HPDE6-E6E7 (cell line): ENCODE measurements around the gene CCDC154.
"Not testable (repeated sequence)": the region's sequence is repeated elsewhere in the genome, so short reads cannot be mapped to it uniquely, and the experiment has no call there.

Experiments used
- DNase-seq: peaks from one replicate; pipeline ENCODE4 v3.0.0; 2011; ENCODE audit warnings: missing footprints; ENCODE audit errors: extremely low spot score

Gene CCDC154

DNA sequence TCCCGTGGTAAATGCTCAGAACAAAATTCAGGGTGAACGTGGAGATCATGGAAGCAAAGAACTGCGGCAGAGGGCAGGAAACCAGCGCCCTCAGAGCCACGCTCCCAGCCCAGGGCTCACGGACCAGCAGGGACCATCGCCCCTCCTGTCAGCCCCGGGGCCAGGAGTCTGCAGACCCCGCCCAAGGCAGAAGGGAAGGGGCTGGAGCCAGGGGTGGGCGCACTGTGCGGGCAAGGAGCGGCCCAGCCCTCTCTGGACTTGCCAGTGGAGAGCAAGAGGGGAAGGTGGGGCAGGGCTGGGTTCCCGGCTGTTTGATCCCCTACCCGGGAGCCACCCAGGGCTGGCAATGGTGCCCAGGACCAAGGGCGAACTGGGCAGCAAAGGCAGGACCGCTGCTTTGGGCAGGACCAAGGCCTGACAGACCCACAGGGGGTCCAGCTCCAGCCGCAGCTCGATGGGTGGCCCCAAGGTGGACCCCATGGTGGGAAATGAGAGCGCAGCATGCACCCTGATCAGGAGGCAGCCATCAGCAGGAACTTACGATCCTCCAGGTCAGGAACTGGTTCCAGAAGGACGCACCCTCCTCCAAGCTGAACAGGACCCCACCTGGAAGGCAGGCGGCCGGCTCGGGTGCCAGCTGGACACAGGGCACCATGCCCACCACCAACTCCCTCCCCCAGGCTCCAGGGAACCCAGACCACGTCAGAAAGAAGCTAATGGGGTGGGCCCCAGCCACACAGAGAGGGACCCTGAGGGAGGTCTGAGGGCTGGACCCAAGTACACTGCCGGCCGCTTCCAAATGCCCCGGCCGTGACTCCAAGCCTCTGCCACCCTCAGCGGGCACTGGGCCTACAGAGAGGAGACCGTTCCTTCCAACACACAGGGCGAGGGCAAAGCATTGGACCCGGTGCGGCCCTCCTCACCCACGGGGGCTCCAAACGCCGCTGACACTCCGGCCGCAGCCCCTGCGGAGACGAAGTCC lies 11.1 kb upstream of the CCDC154 start:
- DNase-seq, result no peak

DNA sequence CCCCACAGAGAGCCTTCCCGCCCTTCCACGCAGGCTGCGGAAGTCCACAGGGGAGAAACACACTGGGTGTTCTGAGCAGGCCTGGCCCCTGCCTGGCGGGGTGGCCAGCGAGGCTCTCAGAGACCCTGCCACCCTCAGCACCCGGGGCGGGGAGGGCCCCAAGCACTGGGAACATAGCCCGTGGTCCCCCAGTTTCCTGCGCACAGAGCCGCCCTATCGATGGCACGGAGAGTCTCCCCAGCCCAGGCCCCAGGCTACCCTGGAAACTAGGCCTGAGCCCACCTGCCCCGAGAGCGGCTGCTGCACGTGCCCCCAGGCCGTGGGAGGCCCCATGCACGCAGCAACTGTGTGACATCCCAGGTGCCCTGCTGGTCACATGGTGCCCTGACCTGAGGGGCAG lies 10.2 kb upstream of the CCDC154 start:
- DNase-seq, result no peak

DNA sequence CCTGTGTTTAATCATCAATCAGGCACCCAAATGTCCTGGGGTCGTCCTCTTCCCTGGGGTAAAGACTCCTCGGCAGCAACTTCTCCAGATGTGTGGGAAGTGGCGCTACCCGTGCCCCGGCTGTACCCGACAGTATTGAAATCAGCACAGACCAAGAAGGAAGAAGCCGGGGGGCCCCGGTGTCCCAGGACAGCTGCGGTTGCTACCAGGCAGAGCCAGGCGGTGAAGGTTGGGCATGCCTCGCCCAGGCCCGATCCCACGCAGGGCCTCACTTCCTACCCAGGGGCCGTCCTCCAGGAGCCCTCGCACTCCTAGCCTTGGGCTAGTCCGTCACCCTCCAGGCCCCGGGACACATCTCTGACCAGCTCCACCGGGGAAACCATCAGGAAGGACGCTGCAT lies 9.0 kb upstream of the CCDC154 start:
- no peak for DNase-seq

DNA sequence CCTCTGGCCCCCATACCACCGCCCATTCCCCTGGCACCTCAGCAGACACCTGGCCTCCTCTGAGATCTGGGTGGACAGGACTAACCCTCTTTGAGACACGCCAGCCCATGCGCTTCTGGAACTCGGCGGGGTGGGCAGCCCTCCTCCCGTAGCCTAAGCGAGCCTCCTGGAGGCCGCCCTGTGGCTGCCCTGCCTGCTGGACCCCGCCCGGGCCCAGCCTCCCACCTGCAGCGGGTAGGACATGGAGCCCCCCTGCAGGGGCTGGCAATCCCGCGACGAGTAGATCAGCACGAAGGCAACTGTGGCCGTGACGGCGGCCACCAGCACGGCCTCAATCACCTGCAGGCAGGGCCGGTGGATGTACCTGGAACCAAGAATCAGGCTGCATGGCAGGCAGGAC lies 8.2 kb upstream of the CCDC154 start:
- no peak for DNase-seq

DNA sequence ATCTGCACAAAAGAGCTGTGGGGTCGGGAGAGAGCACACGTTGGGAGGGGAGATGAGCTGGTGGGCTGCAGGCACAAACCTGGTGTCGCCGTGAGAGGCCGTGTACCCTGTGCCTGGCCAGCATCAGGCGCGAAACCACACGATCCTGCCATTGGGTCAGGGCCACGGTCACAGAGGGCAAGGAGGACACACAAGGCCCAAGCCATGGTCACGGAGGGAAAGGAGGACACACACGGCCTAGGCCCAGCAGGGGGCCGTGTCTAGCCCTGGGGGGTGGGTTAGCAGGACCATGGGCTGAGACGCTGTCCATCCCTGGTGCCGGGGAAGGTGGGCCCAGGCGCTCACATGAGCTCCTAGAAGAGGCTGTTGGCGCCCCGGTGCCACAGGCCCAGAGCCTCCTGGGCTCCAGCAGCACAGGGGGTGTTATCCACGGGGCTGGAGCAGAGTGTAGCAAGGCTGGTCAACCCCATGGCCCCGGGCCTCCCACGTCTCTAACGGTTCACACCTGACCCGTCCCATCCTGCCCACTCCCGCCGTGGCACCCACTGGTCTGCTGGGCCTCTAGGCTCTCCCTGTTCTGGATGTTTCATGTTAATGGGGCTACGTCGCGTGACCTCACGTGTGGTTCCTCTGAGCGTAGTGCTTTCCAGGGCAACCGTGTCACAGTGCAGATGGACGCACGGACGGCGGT lies 7.5 kb upstream of the CCDC154 start:
- DNase-seq, result no peak

DNA sequence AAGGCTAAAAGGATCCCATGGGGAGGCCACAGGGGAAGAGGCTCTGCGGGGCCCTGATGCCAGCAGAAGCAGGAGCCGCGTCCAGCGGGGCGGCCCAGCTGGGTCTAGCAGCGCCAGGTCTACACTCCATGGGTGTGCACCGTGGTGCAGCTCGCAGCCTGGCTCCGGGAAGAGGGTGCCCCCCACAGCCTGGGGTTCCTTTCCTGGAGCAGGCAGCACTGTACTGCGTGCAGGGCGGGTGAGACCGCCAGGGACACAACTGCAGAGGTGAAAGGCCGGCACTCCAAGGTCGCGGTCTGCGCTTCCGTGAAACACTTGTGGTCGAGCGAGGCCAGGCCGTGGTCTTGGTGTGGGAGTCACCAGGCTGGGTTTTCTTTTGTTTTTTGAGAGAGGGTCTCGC lies 6.5 kb upstream of the CCDC154 start:
- DNase-seq, result no peak

DNA sequence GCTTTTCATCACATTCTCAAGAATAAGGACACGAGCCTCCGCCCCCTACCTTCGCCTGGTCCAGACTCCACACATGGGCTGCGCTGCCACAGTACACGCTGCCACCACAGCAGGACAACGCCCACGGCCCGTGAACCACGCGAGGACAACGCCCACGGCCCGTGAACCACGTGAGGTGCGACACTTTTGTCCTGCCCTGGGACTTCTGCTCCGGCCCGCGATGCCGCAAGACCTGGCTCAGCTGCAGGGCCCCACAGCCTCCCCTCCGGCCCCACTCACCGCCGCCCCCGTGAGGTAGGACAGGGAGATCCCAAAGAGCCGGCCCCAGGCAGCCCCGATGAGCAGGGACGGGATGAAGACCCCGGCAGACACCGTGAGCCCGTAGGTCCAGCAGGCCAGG lies 5.9 kb upstream of the CCDC154 start:
- no peak for DNase-seq

DNA sequence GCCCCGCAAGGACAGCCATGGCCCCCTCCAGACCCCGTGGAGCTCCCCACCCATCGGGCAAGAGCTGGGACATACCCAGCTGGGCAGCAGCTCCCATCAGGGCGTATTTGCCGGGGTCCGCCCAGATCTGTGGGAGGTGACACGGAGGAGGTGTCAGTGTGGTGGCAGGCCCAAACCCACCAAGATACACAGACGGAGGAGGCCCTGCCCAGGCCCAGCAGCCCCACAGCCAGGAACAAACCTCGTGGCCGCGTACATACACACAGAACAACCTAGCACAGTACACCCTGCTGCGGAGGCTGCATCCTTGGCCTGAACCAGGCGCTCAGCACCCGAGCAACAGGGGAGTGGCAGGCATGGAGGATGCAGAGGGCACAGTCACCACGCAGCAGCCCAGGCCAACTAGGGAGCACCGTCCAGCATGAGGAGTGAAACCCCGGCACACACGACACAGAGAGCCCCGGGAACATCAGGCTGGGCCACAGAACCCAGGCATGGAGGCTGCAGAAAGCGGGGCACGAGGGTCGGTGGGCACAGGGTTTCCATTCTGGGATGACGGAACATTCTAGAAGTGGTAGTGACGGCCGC lies 4.9 kb upstream of the CCDC154 start:
- no peak for DNase-seq

DNA sequence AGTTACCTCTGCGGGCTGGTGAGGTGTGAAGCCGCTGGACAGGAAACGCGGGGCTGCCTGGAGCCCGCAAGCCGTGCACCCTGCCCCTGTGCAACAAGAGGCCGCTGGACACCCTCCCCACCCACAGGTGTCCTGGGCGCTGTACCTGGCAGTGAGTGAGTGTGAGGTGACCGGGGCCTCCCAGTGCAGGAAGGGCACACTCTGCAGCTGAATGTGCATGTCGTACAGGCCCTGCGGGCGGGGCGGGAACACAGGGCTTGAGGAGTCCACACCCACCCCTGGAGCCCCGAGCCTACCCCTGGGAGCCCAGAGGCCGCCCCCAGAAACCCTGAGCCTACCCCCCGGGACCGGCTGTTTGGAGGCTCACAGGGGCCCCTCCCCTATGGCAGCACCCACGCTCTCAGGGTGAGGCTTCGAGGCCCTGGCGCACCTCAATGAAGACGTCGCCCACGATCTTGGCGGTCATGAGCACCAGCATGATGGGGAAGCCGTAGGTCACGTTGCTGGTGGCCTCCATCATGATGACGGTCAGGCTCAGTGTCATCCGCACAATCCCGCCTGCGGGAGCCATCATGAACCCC lies 4.3 kb upstream of the CCDC154 start:
- DNase-seq, result no peak

DNA sequence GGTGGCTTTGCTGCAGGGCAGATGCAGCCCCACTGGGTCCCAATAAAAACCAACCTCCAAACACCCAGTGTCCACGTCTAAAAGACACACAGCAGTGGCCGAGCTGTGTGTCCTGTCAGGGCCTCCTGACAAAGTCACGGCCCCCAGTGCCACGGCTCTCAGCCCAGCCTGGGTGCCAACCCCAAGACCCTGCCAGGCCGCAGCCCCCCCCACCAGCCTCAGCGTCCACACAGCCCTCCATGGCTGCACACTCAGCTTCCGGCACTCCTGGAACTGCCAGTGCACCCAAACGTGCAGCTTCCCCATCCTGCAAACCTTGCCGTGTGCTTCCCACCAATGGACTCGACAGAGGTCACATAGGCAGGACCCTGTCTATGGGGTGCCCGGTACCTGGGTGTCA lies 3.6 kb upstream of the CCDC154 start:
- DNase-seq, result no peak

DNA sequence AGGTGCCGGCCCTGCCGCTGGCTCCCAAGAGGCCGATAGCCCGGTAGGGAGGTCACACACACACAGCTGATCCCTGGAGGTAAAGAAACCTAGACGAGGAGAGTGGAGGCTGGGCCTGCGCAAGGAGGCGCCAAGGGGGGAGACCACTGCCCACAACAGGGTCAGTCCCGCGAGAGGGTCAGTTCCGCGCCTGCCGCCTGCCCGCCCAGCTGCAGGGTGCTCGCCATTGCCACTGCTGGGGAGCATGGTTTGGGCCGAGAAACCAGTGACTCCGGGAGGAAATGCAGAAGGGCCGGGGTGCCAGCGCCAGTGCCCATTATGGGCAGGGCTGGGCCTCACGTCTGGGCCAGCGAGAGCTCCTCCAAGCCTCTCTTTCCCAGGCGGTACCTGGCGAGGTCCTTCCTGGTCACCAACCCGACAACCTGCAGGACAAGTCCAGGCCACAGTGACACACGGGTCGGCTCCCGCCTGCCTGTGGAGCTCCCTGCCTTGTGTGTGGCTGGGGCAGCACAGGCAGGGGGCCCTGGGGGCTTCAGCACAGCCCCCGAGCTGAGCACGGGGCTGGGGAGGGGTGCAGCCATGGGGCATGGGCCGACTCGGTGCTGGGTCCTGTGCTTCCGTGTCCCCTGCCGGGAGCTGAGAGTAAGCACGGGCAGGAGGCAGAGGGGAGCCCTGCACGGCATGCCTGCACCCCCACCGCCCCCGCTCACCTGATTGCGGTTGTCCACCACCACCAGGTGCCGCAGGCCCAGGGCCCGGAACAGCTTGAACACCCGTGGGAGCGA lies 2.1 kb upstream of the CCDC154 start:
- DNase-seq, result no peak

DNA sequence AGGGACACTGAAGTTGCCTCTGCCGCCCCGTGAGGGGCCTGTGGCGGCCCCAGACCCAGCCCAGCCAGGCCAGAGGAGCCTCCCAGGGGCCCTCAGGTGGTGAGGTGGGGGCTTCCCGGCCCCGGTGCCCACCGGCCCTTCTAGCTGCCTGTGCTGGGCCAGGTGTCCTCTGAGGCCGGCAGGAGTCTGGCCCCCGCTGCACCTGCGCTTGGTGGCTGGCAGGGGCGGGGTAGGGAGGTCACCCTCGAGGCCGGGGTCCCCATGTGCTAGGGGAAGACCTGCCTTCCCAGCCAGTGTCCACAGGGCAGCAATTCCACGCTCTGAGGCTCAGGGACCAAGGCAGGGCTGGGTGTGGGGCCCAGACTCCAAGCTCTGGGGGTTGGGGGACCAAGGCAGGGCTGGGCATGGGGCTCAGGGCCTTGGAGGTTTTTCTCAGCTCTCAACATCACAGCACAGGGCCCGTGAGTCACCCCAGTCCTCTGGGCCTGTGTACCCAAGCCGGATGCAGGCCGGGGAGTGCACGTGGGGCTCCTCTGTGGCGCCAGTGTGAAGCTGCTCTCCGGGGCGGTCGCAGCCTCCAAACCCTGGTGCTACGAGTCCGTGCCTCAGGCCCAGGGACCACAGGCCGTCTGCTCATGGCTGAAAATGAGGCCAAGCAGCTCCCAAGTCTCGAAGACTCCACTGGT lies 1.3 kb upstream of the CCDC154 start:
- DNase-seq, result no peak

DNA sequence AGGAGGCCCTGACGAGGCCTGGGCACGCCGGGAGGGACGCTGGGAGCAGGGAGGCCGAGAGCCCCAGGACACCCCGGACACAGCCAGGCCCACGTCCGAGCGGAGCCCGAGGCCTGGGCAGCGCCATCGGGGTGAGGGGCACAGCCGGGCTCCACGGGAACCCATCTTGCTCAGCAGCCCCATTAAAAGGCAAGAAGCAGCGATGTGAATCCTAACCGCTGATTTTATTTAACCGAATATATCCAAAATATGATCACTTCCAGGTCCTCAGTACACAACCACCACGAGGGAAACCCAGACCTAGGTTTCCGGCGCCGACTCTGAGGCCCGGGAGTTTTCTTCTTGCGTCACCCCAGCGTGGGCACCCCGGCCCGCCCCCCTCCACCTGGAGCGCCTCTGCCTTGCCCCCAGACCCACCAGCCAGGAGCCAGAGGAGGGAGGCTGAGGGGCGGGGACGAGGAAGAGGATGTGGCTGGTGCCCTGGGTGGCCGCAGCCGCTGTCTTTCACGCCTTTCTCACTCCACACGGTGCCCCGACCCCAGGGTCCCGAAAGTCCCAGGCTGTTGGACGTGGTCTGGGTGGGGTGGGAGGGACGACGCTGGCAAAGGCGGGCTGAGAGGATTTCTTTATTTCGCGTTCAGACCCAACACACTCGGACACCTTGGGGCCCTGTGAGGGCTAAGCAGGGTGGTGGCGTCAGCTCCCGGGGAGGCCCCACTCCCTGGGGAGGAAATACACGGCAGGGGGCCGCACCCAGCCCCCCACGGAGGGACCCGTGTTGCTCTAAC lies 568 bp upstream of the CCDC154 start:
- DNase-seq, result no peak

DNA sequence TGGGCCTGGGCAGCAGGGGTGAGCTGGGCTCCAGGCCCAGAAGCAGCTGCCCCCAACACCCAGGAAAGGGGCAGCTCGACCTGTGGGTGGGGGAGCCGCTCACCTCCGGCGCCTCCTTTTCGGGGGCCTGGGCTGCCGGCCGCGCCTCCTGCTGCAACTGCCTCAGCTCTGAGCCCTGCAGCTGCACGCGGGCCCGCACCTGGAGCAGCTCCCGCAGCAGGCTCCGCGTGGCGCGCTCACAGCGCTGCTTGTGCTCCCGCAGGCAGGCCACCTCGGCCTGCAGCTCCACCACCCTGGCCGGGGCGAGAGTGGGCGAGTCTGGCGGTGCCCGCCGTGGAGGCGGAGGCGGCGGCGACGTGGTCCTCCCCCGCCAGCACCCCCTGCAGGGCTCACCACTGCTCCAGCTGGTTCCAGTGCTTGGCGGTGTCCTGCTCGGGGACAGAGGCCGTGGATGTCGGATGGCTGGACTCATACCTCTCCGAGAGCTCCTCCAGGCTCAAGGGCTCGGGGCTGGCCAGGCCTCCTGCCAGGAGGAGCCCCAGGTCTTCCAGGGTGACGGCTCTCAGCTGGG lies 868 bp downstream of the CCDC154 start:
- DNase-seq, result no peak

DNA sequence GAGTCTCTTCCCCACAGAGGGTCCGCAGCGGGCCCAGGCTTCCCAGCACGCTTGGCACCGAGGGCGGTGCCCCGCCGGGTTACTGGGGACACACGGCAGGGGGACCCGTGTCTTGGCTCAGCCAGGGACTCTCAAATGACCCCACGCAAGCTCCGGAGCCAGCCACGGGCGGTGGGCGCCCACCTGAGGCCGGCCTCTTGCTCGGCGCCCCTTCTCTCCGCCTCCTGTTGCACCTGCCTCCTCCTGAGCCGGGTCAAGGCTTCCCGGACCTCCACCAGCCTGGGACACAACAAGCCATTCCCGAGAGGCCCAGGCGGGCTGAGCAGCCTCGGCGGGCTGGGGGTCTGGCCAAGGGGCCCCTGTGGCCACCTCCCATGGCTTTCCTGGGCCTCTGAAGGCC lies 1.7 kb downstream of the CCDC154 start:
- DNase-seq, result no peak

DNA sequence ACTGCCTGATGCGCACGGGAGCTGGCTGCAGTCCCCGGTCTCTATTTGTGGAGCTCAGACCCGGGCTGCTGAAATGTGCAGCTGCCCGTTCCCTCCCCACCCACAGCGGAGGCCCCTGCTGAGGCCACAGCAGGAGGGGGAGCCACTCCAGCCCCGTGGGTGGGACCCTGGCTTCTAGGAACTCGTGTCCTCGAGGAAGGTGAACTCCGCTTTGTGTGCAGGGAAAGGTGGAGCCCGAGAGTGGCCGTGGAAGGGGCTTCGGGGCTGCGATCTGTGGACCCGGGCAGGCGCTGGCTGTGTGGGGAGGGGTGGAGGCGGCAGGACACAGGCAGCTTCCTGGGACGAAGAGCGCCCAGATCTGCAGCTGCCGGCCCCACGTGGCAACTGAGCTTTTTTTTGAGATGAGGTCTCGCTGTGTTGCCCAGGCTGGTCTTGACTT lies 2.9 kb downstream of the CCDC154 start:
- no peak for DNase-seq

DNA sequence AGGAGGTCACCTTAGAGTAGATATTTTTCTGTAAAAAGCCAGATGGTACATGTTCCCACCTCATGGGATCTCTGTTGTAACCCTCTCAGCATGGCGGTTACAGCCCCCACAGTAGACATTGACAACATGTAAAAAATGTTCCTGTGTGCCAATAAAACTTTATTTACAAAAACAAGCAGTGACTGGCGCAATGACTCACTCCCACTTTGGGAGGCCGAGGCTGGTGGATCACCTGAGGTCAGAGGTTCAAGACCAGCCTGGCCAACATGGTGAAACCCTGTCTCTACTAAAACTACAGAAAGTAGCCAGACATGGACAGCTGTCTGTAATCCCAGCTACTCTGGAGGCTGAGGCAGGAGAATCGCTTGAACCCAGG lies 4.7 kb downstream of the CCDC154 start:
- DNase-seq, result not testable (repeated sequence)

DNA sequence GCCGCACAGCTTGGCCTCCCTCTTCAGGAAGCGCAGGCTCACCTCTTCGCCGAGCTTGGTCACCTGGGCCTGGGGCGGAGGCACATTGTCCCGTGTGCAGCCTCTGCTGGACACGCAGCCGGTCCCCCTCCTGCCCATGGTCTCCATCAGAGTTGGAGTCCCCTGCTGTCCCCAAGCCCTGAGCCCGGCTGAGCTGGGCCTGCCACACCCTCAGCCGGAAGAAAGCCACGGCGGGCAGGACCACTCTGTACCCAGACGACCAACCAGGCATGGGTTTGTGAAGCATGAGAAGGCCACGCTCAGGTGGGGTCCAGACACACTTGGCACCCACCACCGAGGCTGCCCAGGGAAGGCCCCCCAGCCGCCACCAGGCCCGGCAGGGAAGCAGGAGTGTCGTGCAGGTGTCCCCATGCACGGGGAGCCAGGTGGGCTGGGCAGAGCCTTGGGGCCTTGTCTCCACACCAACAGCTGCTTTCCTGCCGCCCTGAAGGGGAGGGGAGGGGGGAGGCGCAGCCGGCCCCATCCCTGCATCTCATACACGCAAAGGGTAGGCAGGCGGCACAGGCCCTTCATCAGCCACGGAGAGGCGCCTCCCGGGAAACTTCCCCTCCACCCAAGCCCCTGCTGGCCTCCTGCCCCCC lies 5.2 kb downstream of the CCDC154 start:
- DNase-seq, result no peak
